Ramos (cell line): ENCODE measurements around the gene CDC25B.
"Not testable (repeated sequence)": the region's sequence is repeated elsewhere in the genome, so short reads cannot be mapped to it uniquely, and the experiment has no call there.

Source experiments
- in situ Hi-C: fragments of 300-500 bp; cut with MboI; formaldehyde crosslinking; loops from one replicate; pipeline ENCODE4 v1.14.3; 2022; ENCODE audit warnings: low sequenced_read_pairs; ENCODE audit not compliant: unreplicated experiment

Gene CDC25B

DNA sequence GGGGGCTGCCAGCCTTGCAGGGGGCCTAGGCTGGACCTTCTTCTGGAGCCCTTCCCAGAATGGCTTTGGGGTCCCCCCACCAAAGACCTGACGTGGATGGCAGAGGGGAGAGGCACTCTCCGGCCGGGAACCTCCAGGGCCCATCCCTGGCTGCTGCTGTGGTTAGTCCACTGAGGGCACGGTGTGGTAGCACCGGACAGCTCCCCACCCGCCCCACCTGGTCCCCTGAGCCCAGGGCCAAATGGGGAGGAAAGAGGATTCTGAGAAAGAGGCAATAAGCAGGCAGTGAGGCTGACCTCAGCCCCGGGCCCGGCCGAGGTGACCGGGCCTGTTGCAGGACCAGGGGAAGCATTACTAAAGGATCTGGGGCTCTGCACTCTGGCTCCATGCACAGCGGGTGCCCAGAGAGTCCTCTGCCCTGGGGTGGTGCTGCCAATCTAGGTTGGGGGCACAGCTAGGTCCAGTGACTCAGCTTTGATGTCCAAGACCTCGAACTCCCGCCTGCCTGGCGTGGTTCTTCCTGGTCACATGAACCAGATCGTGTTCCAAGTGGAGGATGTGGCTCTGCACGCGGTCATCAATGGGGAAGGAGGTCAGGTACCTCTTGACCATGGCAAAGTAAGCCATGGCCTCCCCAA is 11.8 kb upstream of the CDC25B start:
- in situ Hi-C loops = loop anchor here (10.0 kb wide), 1 partner anchor 290 kb away; no protein-coding TSS in a partner anchor

- in situ Hi-C loops = loop anchor here (10.0 kb wide), 1 partner anchor 290 kb away; no protein-coding TSS in a partner anchor
Observed at GRCh38 chr20:3784863-3785239, 11.3 kb upstream of the CDC25B start.

DNA sequence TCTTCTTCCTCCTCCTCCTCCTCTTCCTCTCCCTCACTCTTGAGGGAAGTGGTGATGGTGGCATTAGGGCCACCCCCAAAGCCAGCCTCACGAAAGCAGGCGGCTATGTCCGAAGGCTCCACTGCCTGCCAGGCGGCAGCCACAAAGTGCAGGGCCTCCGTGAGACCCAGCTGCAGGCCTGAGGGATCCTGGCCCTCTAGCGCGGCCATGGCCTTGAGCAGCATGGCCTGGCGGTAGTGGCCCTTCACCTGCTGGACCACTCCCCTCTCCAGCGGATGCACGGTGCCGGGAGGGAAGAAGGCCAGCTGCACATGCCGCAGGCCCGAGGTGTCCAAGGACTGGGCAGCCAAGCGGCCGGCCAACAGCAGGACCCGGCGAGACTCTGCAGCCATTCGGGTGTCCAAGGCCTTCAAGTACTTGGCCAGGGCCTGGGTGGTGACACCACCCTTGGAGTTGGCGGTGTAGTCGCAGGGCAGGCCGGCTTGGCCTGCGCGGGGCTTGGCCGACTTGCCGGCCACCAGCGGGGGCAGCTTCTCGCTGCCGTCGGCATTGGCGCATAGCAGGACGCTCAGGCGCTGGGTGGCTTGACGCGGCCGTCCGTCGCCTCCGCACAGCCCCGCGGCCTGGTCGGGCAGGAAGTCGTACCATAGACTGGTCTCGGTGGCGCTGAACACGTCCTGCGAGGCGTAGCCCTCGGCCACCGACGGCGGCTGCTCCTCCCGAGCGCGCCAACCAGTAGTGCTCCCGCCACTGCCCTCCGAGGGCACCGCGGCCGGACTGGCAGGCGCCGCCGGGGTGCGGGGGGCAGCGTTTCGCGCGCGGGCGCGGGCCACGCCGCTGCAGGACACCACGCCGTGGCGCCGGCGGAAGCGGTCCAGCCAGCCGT is 10.6 kb upstream of the CDC25B start:
- in situ Hi-C loops = loop anchor here (10.0 kb wide), 1 partner anchor 289 kb away; no protein-coding TSS in a partner anchor

GRCh38 chr20:3786126-3786484 is 10.0 kb upstream of the CDC25B start:
- in situ Hi-C loops = loop anchor here (10.0 kb wide), 1 partner anchor 289 kb away; no protein-coding TSS in a partner anchor

- in situ Hi-C loops = loop anchor here (10.0 kb wide), 1 partner anchor 288 kb away; no protein-coding TSS in a partner anchor
Observed at GRCh38 chr20:3786665-3787323, 9.3 kb upstream of the CDC25B start, which contains the start of gene CENPB. Gene CENPB, minus strand, starts transcription at chr20:3786740. Its CDS starts 257 bp downstream, at chr20:3786483.

GRCh38 chr20:3787324-3788014 is 8.6 kb upstream of the CDC25B start:
- in situ Hi-C loops = loop anchor here (10.0 kb wide), 1 partner anchor 287 kb away; no protein-coding TSS in a partner anchor

DNA sequence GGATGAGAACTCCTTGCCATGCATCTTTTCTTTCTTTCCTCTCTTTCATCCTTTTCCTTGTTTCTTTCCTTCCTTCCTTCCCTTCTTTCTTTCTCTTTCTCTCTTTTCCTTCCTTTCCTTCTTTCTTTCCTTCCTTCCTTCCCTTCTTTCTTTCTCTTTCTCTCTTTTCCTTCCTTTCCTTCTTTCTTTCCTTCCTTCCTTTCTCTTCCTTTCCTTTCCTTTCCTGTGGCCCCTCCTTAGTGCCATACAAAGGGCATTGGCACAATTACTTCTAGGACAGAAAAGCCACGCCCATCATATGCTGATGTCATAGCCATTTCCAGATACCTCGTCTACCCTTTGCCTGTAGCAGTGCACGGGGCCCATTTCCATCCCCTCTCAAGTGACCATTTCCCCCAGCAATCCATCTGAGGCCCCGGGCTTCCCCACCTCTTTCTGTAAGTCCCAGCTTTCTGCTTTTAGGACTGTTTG is 7.4 kb upstream of the CDC25B start:
- in situ Hi-C loops = loop anchor here (10.0 kb wide), 1 partner anchor 286 kb away; no protein-coding TSS in a partner anchor

GRCh38 chr20:3789201-3789600 is 6.9 kb upstream of the CDC25B start:
- in situ Hi-C loops = loop anchor here (10.0 kb wide), 1 partner anchor 286 kb away; no protein-coding TSS in a partner anchor

- in situ Hi-C loops = not testable (repeated sequence)
Observed at GRCh38 chr20:3794168-3794567, 1.9 kb upstream of the CDC25B start.

- in situ Hi-C loops = no loop called here
Observed at GRCh38 chr20:3794701-3795420, 1.2 kb upstream of the CDC25B start.

- in situ Hi-C loops = no loop called here
Observed at GRCh38 chr20:3796477-3797225, 541 bp downstream of the CDC25B start.

GRCh38 chr20:3797226-3797545 is 1.1 kb downstream of the CDC25B start:
- in situ Hi-C loops = no loop called here

DNA sequence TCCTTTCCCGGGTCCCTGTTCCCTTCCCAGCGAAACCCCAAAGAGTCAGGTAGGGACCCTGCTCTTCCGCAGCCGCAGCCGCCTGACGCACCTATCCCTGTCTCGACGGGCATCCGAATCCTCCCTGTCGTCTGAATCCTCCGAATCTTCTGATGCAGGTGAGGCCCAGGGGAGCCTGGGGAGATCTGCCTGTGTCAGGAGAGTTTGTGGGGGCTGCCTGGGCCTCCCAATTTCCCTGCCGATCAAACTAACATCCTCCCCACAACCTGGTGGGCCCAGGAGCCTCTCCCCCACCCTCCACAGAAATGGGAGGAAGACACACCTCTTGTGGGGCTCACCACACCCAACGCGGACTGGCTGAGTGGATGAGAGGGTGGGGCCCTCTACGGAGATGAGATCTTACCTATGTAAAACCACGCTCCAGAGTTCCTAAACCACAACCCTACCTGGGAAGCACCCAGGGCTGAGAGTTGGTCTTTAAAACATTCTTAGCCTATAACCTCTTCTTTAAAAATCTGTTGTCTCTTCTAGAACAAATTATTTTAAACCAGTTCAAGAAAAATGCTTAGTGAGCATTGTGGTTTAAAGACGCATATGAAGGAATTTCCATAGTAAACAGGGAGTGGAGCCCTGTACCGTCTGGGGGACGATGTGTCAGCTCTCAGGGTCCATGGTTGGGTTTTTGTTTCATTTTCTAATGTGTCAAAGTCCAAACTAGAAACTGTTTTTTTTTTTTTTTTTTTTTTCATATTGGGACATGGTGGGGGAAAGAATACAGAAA is 1.7 kb downstream of the CDC25B start:
- in situ Hi-C loops = no loop called here

DNA sequence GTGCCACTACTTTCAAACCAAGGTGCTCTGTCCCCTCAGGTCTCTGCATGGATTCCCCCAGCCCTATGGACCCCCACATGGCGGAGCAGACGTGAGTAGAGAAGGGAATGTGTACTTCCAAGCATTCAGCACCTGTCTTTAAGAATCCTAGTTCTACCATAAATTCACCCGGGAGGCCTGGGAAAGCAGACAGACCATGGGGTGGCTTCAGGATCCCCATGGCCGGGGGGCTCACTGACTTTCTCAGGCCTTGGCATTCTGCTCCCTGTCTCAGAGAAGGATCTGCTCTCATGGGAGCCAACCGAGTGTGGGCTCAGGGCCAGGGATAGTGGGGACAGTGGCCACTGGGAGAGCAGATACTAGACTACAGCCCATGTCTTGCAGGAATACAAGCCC is 2.3 kb downstream of the CDC25B start:
- in situ Hi-C loops = no loop called here

DNA sequence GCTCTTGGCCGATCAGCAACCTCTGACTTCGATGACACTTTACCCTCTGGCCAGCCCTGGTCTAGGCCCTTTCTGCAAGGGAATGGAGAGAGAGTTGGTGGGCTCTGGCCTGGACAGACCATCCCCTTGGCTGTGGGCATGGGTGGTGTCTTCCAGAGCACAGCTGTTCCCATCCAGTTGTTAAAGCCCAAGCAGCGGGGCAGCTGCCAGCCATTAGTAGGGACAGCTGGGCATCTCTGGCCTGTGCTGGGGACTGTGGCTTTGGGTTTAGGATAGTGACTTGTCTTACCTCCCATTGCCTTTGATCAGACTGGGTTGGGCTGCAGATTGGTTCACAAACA is 2.8 kb downstream of the CDC25B start:
- in situ Hi-C loops = no loop called here

DNA sequence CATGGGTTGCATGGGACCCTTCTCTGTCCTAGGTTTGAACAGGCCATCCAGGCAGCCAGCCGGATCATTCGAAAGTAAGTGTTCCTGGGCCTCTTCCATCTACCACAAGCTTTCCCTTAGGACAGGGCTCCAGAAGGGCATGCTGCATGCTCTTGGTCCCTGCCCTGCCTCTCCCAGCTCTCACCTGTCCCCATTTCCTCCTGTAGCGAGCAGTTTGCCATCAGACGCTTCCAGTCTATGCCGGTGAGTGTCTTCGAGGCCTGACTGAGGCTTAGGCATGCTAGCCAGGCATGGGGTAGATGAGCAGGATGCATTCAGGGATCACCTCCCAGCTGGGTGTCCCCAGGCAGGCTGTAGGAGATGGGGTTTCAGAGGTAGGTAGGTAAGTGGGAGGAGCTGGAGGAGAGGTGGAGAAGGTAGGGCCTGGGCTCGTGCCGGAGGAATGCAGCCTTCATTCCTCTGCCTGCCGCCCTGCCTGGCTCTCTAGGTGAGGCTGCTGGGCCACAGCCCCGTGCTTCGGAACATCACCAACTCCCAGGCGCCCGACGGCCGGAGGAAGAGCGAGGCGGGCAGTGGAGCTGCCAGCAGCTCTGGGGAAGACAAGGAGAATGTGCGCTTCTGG is 4.3 kb downstream of the CDC25B start:
- in situ Hi-C loops = no loop called here

DNA sequence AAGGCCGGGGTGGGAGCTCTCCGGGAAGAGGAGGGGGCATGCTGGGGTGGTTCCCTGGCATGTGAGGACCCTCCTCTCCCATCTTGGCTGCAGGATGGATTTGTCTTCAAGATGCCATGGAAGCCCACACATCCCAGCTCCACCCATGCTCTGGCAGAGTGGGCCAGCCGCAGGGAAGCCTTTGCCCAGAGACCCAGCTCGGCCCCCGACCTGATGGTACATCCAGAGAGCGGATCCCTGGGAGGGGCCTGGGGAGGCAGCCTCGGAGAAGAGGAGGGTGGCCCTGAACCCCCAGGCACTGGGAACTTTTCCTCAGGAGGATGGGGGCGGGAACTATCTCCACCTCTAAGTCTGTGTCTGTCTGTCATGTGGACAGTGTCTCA is 4.8 kb downstream of the CDC25B start:
- in situ Hi-C loops = no loop called here

GRCh38 chr20:3801299-3801698 is 5.2 kb downstream of the CDC25B start:
- in situ Hi-C loops = no loop called here
